Measurements from ENCODE around the gene HEYL.

HEYL gene

DNA sequence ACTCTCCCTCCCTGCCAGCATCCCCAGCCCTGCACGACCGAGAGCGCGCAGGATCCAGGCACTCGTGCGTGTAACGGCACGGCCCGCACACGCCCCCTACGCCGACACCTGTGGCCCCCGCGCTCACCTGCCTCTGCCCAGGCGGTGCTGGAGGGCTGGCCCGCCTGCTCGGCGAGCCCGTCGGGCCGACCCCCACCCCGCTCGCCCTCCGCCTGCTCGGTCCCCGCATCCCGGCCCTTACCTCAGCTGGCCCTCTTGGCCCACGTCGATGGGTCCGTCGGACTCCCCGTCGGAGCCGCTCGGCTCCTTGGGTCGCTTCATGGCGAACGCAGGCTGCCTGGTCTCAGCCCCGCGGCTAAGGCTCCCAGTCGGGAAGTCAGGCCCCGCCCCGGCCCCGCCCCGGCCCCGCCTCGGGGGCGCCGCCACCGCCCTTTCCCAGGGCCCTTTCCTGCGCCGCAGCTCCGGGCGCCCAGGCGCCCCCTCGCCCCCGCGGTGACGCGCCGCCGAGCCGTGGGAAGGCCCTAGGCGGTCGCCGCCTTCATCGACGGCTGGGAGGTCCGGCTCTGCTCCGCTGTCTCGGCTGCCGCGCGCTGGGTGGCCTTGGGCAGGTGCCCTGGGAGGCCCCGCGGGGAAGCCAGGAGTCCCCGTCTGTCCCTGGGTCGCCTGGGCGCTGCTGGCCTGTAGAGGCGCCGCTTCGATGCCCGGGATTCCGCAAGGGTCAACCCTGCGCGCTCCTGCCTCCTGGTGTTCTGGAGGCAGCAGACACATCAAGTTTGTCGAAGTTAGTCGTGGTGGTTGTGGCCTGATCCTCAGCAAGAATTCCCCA is at the start of gene HEYL:
Gene HEYL, minus strand, starts transcription at position 339 of the 826 bp plus-strand sequence. Its CDS starts 18 bp downstream, at position 321.
- peak; percentile 64 to 75 for DNase-seq

DNA sequence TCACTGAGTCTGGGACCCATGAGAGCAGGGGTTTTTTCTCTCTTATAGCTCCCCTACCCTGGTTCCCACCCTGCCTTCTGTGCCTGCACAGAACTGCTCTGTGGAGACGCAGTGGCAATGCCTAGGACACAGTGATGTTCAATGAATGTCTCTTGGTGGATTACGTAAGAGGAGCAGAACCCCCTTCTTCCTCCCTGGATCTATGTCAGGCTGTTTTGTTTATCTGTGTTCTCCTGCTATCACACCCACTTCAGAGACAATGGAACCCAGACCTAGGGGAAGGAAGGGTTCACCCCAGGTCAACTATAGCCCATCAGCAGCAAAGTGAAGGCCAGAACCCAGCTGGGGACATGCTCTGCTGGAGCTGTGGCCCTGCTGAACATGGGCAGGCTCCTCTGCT is 49.8 kb upstream of the HEYL start:
- no peak for DNase-seq

GRCh38 chr1:39688706-39689105 is 49.3 kb upstream of the HEYL start:
- no peak for DNase-seq

GRCh38 chr1:39687243-39687642 is 47.8 kb upstream of the HEYL start:
- DNase-seq = no peak

GRCh38 chr1:39685071-39685470 is 45.6 kb upstream of the HEYL start:
- DNase-seq = no peak

GRCh38 chr1:39684313-39684664 is 44.8 kb upstream of the HEYL start:
- DNase-seq = no peak

- peak; percentile 45 to 52 for DNase-seq
Measured at GRCh38 chr1:39683591-39684312, 44.3 kb upstream of the HEYL start.

DNA sequence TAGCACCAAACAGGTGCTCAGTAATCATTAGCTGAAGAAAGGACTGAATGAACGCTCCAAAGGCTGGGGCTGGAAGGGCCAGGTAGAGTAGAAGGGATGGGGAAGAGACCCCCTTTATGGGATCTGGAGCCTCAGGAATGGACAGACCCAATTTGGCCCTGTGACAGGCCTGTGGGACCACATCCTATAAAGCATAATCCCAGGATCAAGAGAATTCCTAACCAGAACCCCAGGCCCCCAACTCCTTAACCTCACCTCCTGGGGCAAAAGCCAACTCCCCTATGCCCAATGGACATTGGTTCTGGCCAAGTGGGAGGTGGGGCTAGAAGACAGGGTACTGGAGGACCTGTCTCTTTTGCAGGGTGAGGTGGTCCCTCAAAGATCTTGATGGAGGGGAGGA is 42.6 kb upstream of the HEYL start:
- no peak for DNase-seq

- no peak for DNase-seq
Measured at GRCh38 chr1:39681294-39681693, 41.9 kb upstream of the HEYL start.

GRCh38 chr1:39680751-39681150 is 41.3 kb upstream of the HEYL start:
- no peak for DNase-seq

- no peak for DNase-seq
Measured at GRCh38 chr1:39679821-39680220, 40.4 kb upstream of the HEYL start.

- DNase-seq = no peak
Measured at GRCh38 chr1:39678889-39679288, 39.4 kb upstream of the HEYL start.

- no peak for DNase-seq
Measured at GRCh38 chr1:39677645-39678044, 38.2 kb upstream of the HEYL start.

DNA sequence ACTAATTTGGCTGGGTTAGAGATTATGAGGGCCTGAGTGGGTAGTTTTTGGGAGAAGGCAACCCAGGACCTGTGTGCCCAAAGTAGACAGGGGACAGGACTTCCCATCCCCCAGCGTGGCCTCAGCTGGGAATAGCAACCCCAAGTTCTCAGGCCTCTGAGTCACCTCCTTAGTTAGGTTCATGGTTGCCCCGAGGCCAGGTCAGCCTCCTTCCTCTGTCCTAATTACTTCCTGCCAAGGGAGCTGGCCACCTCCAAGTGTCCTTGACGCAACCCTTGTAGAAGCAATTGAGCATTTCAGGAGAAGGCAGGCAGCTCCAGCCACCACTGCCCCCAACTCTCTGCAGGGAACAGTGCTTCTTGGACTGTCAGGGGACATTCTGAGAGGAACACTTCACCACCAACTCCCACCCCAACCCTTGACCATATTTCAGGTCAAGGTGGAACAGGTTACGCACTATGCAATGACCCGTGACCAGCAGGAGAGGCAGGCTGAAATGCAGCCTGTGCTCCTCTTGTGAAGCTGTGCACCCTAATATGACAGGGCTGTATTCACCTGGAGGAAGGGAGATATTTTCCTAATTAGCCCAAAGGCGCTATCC is 37.6 kb upstream of the HEYL start:
- DNase-seq = no peak

- DNase-seq = no peak
Measured at GRCh38 chr1:39675220-39675619, 35.8 kb upstream of the HEYL start.

DNA sequence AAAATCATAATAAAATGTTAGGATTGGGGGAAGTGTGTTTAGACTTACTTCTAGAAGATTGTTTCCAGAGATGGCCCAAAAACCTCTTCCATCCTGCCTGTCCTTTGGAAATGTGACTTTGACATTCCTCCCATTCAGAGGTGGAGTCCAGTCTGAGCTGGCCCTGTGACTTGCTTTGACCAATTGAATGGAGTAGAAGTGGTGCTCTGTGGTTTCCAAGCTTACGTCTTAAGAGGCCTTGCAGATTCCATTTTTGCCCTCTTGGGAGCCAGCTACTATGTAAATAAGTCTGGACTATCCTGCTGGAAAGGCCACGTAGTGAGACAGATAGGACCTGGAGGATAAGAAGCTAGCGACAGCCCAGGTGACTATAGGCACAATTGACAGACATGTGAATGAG is 33.8 kb upstream of the HEYL start:
- no peak for DNase-seq

DNA sequence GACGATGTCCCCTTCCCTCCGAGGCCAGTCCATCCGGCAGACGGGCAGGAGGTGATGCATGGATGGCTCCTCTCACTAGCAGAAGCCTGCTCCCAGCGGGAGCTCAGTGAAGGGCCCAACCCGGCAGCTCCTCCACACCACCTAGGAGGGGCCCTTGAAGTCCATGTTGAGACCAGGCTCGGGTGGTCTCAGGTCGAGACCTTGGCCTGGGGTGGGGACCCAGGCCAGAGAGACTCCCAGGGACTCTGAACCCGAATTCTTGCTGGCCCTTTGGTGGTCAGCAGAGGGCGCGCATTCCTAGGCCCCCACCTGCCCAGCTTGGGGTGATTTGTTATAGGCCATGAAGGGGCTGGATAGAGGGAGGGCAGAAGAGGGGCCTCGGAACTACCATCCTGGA is 33.1 kb upstream of the HEYL start:
- peak in 1 of 2 donors; percentile 38 for DNase-seq

DNA sequence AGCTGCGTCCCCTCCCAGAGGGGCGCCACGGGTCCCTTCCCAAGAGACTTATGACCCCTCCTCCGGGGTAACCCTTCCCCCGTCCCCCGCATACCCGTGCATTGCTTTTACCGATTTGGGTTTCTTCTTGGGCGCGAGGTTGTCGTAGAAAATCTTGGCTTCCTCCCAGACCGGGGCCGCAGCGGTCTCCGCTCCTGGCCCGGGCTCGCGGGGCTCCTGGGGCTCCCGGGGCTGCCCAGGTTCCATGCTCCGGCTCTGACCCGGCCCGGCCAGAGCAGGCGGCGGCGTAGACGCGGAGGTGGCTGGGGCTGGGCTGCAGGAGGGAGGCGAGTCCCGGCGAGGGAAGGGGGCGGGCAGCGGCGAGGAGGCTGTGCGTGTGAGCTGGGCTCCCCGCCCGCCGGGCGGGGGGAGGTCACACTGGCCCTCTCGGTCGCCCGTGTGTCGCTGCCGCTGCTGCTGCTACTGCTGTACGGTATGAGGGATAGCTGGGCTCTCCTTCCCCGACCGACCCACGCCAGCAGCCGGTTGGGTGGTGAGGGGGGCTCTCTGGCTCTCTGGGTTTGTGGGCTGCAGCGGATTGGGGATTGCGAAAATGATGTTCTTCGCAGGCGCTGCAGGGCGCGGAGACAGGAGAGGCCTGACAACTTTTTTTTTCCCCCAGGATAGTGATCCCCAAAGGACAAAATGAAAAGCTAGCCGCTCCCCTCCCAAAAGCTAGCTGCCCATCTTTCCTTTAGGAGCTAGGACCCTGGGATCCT is 32.5 kb upstream of the HEYL start, which contains the start of gene NT5C1A:
Gene NT5C1A, minus strand, starts transcription at position 315 of the 758 bp plus-strand sequence. Its CDS starts 69 bp downstream, at position 246.
- DNase-seq = peak in 1 of 2 donors; percentile 14

- no peak for DNase-seq
Measured at GRCh38 chr1:39671433-39671792, 32.0 kb upstream of the HEYL start.

- DNase-seq = no peak
Measured at GRCh38 chr1:39670689-39671088, 31.2 kb upstream of the HEYL start.

DNA sequence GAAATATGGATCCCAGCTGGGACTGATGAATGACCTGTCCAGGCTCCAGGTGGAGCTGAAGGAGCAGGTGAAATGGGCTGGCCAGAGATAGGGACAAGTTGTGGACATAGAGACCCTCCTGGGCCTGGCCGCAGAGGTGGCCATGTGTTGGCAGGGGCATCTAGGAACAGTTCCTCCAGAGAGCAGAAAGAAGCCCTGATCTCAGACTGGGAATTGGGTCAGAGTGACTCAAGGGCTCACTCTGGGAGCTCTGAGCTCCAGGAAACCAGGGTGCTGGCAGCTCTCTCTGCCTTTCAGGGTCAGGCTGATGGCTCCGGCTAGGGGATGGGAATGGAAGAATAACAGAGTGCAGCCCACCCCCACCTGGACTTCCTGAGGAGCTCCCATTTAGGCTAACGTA is 29.5 kb upstream of the HEYL start:
- DNase-seq = no peak

DNA sequence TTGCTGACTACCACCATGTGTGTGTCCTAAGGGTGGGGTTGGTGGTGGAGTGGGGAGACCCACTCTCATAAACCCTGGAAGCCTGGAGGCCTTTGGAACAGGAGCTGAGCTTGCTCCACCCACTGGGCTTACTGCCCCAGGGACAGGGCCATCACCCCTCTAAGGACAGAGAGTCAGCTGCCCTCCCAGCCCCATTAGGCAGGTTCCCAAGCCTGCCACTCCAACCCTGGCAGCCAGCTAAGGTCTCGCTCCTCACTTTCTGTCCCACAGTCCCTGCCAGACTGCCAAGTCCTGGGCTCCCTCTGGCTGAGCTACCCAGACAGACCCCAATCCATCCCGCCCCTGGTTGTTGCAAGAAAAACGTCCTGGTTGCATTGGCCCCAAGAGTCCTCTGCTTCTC is 28.7 kb upstream of the HEYL start:
- DNase-seq = no peak

- DNase-seq = no peak
Measured at GRCh38 chr1:39666772-39667171, 27.3 kb upstream of the HEYL start.
